Uterus (tissue), 2 donors: ENCODE measurements around the gene RAB44.

Experiments used
- POLR2A ChIP-seq, 2 donors: fragments of 450-650 bp; IDR thresholded peaks; one replicate each; pipeline ENCODE4 v1.6.1; 2016; ENCODE audit warnings: antibody characterized with exemption in 2 of 2, mild to moderate bottlenecking in 1 of 2, moderate library complexity in 1 of 2
- TF ChIP-seq, protein P1 (sequence below), 4 experiments: fragments of 200-600 bp in 2 of 4; fragments of 450-650 bp in 2 of 4; sonication (generic) in 2 of 4; IDR thresholded peaks; one replicate each; pipeline ENCODE4 v1.5.1; 2016 to 2019; ENCODE audit warnings: antibody characterized with exemption in 4 of 4, mild to moderate bottlenecking in 2 of 4, moderate library complexity in 1 of 4

DNA sequence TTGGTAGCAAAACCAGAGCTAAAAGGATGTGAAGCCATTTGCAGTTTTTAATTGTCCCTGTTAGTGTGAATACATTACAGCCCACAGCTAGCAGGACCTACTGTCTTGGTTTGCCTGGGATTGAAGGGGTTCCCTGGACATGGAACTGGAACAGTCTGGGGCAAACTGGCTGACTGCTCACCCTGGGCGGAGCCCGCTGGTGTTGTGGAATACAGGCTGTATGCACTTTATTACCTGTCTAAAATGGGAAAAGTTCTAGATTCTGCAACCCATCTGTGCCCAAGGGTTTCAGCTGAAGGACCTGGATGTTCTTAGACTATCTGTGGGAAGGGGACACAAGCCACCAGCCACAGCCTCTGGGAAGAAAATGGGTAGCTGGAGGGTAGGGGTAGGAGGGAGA lies 31.3 kb upstream of the RAB44 start:
- TF ChIP-seq POLR2A (IDR thresholded peaks at IDR 0.05) = no peak
- TF ChIP-seq, protein P1, sequence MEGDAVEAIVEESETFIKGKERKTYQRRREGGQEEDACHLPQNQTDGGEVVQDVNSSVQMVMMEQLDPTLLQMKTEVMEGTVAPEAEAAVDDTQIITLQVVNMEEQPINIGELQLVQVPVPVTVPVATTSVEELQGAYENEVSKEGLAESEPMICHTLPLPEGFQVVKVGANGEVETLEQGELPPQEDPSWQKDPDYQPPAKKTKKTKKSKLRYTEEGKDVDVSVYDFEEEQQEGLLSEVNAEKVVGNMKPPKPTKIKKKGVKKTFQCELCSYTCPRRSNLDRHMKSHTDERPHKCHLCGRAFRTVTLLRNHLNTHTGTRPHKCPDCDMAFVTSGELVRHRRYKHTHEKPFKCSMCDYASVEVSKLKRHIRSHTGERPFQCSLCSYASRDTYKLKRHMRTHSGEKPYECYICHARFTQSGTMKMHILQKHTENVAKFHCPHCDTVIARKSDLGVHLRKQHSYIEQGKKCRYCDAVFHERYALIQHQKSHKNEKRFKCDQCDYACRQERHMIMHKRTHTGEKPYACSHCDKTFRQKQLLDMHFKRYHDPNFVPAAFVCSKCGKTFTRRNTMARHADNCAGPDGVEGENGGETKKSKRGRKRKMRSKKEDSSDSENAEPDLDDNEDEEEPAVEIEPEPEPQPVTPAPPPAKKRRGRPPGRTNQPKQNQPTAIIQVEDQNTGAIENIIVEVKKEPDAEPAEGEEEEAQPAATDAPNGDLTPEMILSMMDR (IDR thresholded peaks at IDR 0.05) = no peak
